Gastrocnemius medialis (tissue), 4 donors: Measurements from ENCODE around the gene STK4.

ENCODE experiments used
- POLR2A ChIP-seq, 2 donors: fragments of 450-650 bp; IDR thresholded peaks; one replicate each; pipeline ENCODE4 v1.6.1; 2017; ENCODE audit warnings: antibody characterized with exemption in 2 of 2, mild to moderate bottlenecking in 2 of 2, moderate library complexity in 2 of 2
- TF ChIP-seq, protein P1 (sequence below), 5 experiments: fragments of 450-650 bp in 3 of 5; fragments of 200-600 bp in 2 of 5; sonication (generic) in 2 of 5; IDR thresholded peaks in 4 of 5; conservative IDR thresholded peaks in 1 of 5; 1 replicate in 4 of 5; 2 replicates in 1 of 5; pipeline ENCODE4 v1.5.1; 2016 to 2019; ENCODE audit warnings: antibody characterized with exemption in 5 of 5, mild to moderate bottlenecking in 3 of 5, moderate library complexity in 3 of 5

DNA sequence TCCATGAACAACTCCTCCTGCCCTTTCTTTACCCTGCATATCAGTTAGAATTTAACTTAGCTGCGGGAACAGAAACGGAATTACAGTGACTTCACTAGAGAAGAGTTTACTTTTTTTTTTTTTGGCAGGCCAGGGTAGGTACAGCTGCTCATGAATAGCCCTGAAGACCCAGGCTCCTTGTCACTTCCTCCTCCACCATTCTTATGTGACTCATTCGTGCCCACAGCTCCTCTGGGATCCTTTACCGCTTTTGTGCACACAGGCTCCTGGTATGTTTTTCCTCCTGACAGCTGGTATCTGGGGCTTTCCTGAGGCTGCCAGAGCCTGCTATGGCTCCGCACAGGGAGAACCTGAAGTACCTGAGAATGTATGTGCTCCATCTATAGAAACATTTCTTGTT lies 138.5 kb downstream of the STK4 start:
- TF ChIP-seq, protein P1, sequence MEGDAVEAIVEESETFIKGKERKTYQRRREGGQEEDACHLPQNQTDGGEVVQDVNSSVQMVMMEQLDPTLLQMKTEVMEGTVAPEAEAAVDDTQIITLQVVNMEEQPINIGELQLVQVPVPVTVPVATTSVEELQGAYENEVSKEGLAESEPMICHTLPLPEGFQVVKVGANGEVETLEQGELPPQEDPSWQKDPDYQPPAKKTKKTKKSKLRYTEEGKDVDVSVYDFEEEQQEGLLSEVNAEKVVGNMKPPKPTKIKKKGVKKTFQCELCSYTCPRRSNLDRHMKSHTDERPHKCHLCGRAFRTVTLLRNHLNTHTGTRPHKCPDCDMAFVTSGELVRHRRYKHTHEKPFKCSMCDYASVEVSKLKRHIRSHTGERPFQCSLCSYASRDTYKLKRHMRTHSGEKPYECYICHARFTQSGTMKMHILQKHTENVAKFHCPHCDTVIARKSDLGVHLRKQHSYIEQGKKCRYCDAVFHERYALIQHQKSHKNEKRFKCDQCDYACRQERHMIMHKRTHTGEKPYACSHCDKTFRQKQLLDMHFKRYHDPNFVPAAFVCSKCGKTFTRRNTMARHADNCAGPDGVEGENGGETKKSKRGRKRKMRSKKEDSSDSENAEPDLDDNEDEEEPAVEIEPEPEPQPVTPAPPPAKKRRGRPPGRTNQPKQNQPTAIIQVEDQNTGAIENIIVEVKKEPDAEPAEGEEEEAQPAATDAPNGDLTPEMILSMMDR (IDR thresholded peaks at IDR 0.05 in 4 of 5, conservative IDR thresholded peaks at IDR 0.05 in 1 of 5) = no peak
- no peak for TF ChIP-seq POLR2A (IDR thresholded peaks at IDR 0.05)
